HCEC 1CT (cell line): Measurements from ENCODE around the gene OBSCN.
"Not testable (repeated sequence)": the region's sequence is repeated elsewhere in the genome, so short reads cannot be mapped to it uniquely, and the experiment has no call there.

Experiments
- DNase-seq: peaks from one replicate; pipeline ENCODE4 v3.0.0-alpha.2; 2017

The OBSCN gene

DNA sequence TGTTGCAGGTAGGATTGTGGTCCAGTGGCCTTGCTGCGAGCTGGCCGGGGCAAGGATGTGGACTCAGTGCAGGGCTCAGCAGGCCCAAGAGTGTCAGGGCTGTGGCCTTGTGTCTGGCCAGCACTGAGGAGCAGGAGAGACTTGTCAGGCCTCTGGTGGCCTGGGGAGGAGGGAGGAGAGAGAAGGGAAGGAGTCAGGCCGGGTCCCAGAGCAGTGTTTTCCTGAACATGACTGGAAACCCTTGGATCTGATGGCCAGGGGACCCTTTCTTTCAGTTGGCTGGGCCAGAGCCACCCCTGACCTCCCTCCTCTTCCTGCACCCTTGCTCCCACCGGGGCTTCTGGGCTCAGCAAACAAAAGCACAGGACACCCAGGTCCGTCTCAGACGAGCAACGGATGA lies 37.2 kb upstream of the OBSCN start:
- no peak for DNase-seq

GRCh38 chr1:228171221-228171891 lies 36.5 kb upstream of the OBSCN start:
- no peak for DNase-seq

GRCh38 chr1:228172591-228173527 lies 35.0 kb upstream of the OBSCN start:
- no peak for DNase-seq

GRCh38 chr1:228173528-228174481 lies 34.0 kb upstream of the OBSCN start:
- DNase-seq: not testable (repeated sequence)

DNA sequence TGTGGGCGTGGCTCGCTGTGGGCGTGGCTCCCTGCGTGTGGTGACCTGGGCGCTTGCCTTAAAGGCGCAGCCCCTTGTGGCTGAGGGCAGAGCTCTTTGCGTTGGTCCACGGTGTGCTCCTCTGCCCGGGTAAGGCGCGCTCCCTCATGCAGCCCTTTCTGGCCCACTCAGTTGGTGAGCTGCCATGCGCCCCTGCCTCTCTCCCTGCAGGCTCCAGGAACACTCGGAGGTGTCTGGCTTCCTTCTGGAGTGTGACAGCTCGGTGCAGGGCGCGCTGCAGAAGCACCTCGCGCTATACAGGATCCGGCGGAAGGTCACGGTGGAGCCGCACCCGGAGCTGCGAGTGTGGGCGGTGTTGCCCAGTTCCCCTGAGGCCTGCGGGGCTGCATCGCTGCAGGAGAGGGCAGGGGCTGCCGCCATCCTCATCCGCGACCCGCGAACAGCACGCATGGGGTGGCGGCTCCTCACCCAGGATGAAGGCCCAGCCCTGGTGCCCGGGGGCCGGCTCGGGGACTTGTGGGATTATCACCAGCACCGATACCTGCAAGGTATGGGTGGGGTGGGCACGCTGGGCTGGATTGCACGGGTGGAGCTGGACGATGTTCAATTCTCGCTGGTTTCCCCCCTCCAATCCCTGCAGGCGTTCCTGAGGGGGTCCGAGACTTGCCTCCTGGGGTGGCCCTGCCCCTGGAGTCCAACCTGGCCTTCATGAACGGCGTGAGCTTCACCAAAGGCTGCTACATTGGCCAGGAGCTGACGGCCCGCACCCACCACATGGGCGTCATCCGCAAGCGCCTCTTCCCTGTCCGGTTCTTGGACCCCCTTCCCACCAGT lies 33.1 kb upstream of the OBSCN start:
- no peak for DNase-seq

DNA sequence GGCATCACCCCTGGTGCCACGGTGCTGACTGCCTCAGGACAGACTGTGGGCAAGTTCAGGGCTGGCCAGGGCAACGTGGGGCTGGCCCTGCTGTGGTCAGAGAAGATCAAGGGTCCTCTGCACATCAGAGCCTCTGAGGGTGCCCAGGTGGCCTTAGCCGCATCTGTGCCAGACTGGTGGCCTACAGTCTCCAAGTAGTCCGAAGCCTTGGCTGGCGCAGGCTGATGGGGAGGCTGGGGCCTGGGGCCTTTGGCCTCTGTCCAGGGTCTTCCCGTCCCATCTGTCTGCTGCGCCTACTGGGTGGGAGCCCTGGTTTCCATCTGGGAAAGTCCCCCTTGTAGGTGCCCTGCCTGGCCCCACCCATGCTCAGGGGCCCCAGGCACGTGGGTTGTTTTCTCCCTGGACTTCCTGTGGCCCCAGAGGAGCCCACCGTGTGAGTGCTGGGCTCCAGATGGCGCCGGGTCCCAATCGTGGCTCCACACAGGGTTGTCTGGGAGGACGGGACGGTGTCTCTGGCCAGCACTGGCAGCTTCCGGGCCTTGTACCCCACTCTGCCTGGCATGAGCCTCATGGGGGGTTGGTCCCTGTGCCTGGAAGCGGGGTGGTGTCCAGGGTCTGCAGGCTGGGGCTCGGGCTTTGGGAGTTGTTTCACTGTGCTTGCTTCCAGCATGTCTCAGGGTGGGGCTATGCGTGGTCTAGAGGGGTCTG lies 32.4 kb upstream of the OBSCN start:
- DNase-seq: no peak

DNA sequence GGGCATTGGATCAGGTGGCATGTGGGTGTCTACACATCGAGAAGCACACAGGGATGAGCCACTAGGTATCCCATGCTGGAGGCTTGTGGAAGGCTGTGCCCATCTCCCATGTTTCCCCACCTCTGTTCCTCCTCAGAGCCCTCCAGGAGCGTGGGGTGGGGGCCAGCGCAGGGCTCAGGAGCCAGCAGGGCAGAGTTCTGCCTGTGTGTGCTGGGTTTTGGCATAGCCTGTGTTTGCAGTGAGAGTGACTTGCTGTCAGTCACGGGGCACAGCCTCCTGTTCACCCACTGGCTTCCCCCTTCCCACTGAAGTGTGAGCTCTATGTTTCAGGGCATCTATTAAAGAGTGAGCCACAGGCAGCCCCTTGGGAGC lies 31.8 kb upstream of the OBSCN start:
- DNase-seq: no peak

- DNase-seq: no peak
Observed at GRCh38 chr1:228176461-228177182, 31.2 kb upstream of the OBSCN start.

- no peak for DNase-seq
Observed at GRCh38 chr1:228177183-228177475, 30.7 kb upstream of the OBSCN start.

DNA sequence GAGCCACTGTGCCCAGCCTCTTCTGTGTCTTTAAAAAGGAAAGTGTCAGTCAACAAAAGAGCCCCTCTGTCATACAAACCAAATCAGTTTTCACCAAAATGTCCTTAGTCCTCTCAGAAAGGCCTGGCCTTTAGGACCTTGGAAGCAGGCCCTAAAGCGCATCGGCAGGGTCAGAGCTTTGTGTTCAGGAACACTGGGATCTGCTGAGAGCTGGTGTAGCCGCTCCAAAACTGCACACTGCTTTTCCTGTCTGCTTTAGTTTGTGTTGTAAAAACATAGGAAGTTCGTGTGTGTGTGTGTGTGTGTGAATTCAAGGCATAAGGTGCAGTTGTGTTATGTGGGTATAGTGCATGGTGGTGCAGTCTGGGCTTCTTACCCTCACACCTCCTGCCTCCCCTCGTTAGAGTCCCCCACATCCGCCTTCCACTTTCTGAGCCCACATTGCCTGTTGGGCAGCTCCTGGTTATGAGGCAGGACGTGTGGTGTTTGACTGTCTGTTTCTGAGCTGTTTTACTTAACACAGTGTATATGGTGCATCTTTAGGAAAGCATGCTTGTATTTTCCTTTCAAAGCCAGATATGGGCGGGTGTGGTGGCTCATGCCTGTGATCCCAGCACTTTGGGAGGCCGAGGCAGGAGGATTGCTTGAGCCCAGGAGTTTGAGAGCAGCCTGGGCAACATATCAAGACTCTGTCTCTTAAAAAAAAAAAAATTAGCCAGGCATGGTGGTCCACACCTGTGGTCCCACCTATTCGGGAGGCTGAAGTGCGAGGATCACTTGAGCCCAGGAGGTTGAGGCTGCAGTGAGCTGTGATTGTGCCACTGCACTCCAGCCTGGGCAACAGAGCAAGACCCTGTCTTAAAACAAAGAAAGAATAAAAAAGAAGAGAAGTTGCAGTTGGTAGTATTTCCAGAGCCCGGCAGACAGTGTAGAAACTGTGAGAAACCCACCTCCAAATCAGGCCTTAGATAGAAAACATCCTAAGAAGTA lies 29.8 kb upstream of the OBSCN start:
- no peak for DNase-seq

GRCh38 chr1:228178737-228179684 lies 28.8 kb upstream of the OBSCN start:
- no peak for DNase-seq

GRCh38 chr1:228180271-228180958 lies 27.4 kb upstream of the OBSCN start:
- no peak for DNase-seq

DNA sequence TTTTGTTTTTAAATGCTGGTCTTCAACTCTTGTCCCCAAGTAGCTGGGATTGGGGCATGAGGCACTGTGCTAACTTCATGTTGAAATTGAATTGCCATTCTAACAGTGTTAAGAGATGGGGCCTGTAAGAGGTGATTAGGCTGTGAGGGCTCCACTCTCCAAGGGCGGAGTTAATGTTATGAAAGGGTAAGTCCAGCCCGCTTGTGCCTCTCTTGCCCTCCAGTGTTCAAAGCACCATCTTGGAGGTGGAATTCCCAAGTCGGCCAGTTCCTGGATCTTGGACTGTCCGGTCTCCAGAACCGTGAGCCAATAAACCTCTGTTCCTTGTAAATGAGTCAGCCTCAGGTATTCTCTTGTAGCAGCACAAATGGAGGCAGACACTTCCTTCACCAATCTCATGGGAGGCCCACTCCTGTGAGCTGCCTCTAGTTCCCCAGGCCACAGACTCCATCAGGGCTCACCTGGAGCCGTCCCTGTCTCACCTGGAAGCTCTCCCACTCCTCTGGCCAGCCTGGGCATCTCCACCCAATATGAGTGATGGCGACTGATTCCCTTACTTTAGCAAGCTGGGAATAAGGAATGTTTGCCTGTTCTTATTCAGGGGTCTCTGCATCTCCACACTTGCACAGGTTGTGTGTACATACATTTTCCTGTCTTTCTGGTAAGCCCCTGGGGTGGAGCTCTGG lies 26.7 kb upstream of the OBSCN start:
- DNase-seq: no peak

- no peak for DNase-seq
Observed at GRCh38 chr1:228181645-228182034, 26.2 kb upstream of the OBSCN start.

DNA sequence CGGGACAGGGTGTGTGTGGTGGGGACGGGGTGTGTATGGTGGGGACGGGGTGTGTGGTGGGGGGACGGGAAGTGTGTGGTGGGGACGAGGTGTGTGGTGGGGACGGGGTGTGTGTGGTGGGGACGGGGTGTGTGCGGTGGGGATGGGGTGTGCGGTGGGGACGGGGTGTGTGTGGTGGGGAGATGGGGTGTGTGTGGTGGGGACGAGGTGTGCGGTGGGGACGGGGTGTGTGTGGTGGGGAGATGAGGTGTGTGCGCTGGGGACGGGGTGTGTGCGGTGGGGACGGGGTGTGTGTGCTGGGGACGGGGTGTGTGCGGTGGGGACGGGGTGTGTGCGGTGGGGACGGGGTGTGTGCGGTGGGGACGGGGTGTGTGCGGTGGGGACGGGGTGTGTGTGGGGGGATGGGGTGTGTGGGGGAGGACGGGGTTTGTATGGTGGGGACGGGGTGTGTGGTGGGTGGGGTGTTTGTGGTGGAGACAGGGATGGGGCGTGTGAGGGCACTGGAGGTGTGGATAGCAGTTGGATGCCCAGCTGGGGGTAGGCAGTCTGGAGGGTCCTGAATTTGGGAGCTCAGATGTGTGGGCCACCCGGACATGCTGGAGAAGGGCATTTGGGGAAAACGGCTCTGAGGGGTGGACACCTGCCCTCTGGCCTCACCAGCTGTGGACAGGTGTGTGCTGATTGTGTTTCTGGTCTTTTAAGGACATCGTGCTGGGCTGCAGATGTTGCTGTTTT lies 25.4 kb upstream of the OBSCN start:
- DNase-seq: no peak

DNA sequence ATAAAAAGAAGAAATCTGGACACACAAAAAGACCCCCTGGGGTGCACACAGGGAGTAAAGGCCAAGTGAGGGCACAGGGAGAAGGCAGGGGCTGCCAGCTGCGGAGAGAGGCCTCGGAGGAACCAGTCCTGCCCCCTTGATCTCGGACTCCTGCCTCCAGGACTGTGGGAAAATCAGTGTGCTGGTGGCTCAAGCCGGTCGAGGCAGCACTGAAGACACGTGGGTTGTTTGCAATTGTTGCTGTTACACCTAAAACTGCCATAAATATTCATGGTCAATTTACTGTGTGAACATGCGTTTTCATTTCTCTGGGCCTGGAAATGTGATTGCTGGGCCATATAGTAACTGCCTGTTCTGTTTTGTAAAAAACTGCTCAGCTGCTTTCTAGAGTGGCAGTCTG lies 23.7 kb upstream of the OBSCN start:
- DNase-seq: no peak

DNA sequence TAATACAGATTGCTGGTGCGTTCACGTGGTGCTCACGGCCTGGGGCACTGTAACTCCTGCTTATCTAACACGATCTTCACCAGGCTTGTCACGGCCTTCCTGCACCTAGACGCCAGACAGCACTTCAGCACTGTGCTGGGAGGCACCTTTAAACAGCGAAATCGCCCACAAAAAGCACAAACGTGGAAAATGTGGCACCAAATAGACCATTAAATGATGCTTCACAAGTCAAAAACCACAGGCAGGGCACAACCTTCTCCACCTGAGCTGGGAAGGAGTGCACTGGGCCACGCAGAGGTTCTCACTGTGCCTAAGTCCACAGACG lies 22.2 kb upstream of the OBSCN start:
- DNase-seq: no peak
